ENCODE results near the gene MIS18A. TPM values are rescaled to one million over a fixed set of nuclear protein-coding genes. Genes with fewer than 3 reads are reported as not detected.
A peak's percentile ranks its signal among the peaks of the same experiment; 100 is the strongest.

The MIS18A gene
- total RNA-seq, 1 donor = 13.0 TPM

GRCh38 chr21:32300117-32300681 lies 21.4 kb upstream of the MIS18A start:
- no peak for TF ChIP-seq CTCF (IDR thresholded peaks at IDR 0.05; ENCODE audit: insufficient read depth, low read depth, low read length)
- H3K4me3 ChIP-seq (ENCODE audit: low read depth, low read length) = no peak overlapping the region
- DNase-seq (ENCODE audit: low read depth) = no peak

GRCh38 chr21:32299695-32300094 lies 20.8 kb upstream of the MIS18A start:
- no peak overlapping the region for H3K4me3 ChIP-seq (ENCODE audit: low read depth, low read length)

GRCh38 chr21:32298658-32299081 lies 19.8 kb upstream of the MIS18A start, which contains the start of gene MRAP:
TSS of gene MRAP (plus strand) at chr21:32298855. CDS start at chr21:32298972, 117 bp downstream.
- no peak for TF ChIP-seq CTCF (IDR thresholded peaks at IDR 0.05; ENCODE audit: insufficient read depth, low read depth, low read length)
- DNase-seq (ENCODE audit: low read depth) = no peak

More at GRCh38 chr21:32299695-32300094, 20.8 kb upstream of the MIS18A start:
- DNase-seq (ENCODE audit: low read depth) = no peak
- TF ChIP-seq CTCF (IDR thresholded peaks at IDR 0.05; ENCODE audit: insufficient read depth, low read depth, low read length) = no peak

GRCh38 chr21:32298148-32298559 lies 19.3 kb upstream of the MIS18A start:
- peak; percentile 69 for DNase-seq (ENCODE audit: low read depth)
- no peak for TF ChIP-seq CTCF (IDR thresholded peaks at IDR 0.05; ENCODE audit: insufficient read depth, low read depth, low read length)
- no peak overlapping the region for H3K4me3 ChIP-seq (ENCODE audit: low read depth, low read length)

More at GRCh38 chr21:32298658-32299081, 19.8 kb upstream of the MIS18A start, which contains the start of gene MRAP:
- H3K4me3 ChIP-seq (ENCODE audit: low read depth, low read length) = no peak within 1 kb of the TSS

- DNase-seq (ENCODE audit: low read depth) = no peak
- no peak overlapping the region for H3K4me3 ChIP-seq (ENCODE audit: low read depth, low read length)
- no peak for TF ChIP-seq CTCF (IDR thresholded peaks at IDR 0.05; ENCODE audit: insufficient read depth, low read depth, low read length)
These were observed 18.6 kb upstream of the MIS18A start for GRCh38 chr21:32297449-32297848.

GRCh38 chr21:32285476-32285875 lies 6.6 kb upstream of the MIS18A start:
- DNase-seq (ENCODE audit: low read depth) = no peak
- TF ChIP-seq CTCF (IDR thresholded peaks at IDR 0.05; ENCODE audit: insufficient read depth, low read depth, low read length) = no peak

GRCh38 chr21:32282992-32283391 lies 4.1 kb upstream of the MIS18A start:
- H3K4me3 ChIP-seq (ENCODE audit: low read depth, low read length) = no peak overlapping the region
- no peak for TF ChIP-seq CTCF (IDR thresholded peaks at IDR 0.05; ENCODE audit: insufficient read depth, low read depth, low read length)
- DNase-seq (ENCODE audit: low read depth) = no peak

More at GRCh38 chr21:32285476-32285875, 6.6 kb upstream of the MIS18A start:
- no peak overlapping the region for H3K4me3 ChIP-seq (ENCODE audit: low read depth, low read length)

All from fibroblast of villous mesenchyme (primary cell).